Suprapubic skin (tissue), 4 donors: ENCODE measurements around the gene HMG20B. TPM values are rescaled to one million over a fixed set of nuclear protein-coding genes. Genes with fewer than 3 reads are reported as not detected.

ENCODE experiments used
- DNase-seq, 2 donors: peaks; one replicate each; pipeline ENCODE4 v3.0.0-alpha.2; 2019; ENCODE audit warnings: low spot score in 2 of 2
- H3K27ac ChIP-seq: fragments of 200-600 bp; sonication (generic); one replicate; pipeline ENCODE4 v1.5.1; 2019
- H3K27me3 ChIP-seq: fragments of 200-600 bp; sonication (generic); one replicate; pipeline ENCODE4 v1.5.1; 2019
- H3K36me3 ChIP-seq: fragments of 200-600 bp; sonication (generic); one replicate; pipeline ENCODE4 v1.5.1; 2019
- H3K4me1 ChIP-seq: fragments of 200-600 bp; sonication (generic); one replicate; pipeline ENCODE4 v1.5.1; 2019
- H3K4me3 ChIP-seq: fragments of 200-600 bp; sonication (generic); one replicate; pipeline ENCODE4 v1.5.1; 2019; ENCODE audit warnings: mild to moderate bottlenecking
- H3K9me3 ChIP-seq: fragments of 200-600 bp; sonication (generic); one replicate; pipeline ENCODE4 v1.5.1; 2019
- EP300 ChIP-seq: sonication (generic); formaldehyde crosslinking; IDR thresholded peaks from one replicate; pipeline ENCODE4 v1.6.1; 2017; ENCODE audit warnings: antibody characterized with exemption
- POLR2A ChIP-seq, 2 donors: fragments of 450-650 bp; IDR thresholded peaks; one replicate each; pipeline ENCODE4 v1.6.1; 2017; ENCODE audit warnings: antibody characterized with exemption in 2 of 2, mild to moderate bottlenecking in 2 of 2, moderate library complexity in 2 of 2
- POLR2AphosphoS5 ChIP-seq, 3 donors: sonication (generic); formaldehyde crosslinking; IDR thresholded peaks; one replicate each; pipeline ENCODE4 v1.6.1; 2017; ENCODE audit warnings: antibody characterized with exemption in 3 of 3
- WGBS: methylation state at CpG from one replicate; pipeline ENCODE4 v1.1.5; 2018; 5-methylcytosine and 5-hydroxymethylcytosine counted together
- total RNA-seq, 4 donors: library from RNA; depleted of rRNA; stranded (reverse); fragments of >200 nt; gene quantifications; one replicate each; pipeline ENCODE4 v1.1.0, GENCODE V29; 2016
- TF ChIP-seq, protein P1 (sequence below), 2 donors: fragments of 200-600 bp in 1 of 2; fragments of 450-650 bp in 1 of 2; sonication (generic) in 1 of 2; IDR thresholded peaks; one replicate each; pipeline ENCODE4 v1.5.1; 2016 to 2019; ENCODE audit warnings: antibody characterized with exemption in 2 of 2, mild to moderate bottlenecking in 1 of 2, moderate library complexity in 1 of 2

HMG20B gene
- total RNA-seq, 4 donors from 2014 or later, result 87.9 to 135 (median 118) TPM

DNA sequence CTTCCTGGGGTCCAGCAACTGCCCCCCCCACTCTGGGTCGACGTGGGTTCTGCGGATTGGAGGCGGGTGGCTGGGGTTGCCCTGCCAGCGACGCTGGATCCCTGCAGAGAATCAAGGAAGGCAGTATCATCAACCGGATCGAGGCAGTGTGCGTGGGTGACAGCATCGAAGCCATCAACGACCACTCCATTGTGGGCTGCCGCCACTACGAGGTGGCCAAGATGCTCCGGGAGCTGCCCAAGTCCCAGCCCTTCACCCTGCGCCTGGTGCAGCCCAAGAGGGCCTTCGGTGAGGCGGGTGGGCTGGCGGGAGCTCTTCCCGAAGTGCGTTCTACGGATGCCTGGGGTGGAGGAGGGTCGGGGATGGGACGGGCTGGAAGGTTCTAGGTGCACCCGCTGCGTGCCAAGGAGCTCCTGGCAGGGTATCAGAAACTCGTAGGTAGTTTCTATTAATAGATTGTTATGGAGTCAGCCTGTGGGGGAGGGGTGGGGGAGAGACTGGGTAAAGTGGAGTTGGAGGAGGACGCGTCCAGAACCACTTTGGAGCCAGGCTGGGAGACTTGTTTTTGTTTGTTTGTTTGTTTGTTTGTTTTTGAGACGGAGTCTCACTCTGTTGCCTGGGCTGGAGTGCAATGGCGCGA lies 14.1 kb downstream of the HMG20B start:
- no peak for TF ChIP-seq POLR2AphosphoS5 (IDR thresholded peaks at IDR 0.05)
- TF ChIP-seq, protein P1, sequence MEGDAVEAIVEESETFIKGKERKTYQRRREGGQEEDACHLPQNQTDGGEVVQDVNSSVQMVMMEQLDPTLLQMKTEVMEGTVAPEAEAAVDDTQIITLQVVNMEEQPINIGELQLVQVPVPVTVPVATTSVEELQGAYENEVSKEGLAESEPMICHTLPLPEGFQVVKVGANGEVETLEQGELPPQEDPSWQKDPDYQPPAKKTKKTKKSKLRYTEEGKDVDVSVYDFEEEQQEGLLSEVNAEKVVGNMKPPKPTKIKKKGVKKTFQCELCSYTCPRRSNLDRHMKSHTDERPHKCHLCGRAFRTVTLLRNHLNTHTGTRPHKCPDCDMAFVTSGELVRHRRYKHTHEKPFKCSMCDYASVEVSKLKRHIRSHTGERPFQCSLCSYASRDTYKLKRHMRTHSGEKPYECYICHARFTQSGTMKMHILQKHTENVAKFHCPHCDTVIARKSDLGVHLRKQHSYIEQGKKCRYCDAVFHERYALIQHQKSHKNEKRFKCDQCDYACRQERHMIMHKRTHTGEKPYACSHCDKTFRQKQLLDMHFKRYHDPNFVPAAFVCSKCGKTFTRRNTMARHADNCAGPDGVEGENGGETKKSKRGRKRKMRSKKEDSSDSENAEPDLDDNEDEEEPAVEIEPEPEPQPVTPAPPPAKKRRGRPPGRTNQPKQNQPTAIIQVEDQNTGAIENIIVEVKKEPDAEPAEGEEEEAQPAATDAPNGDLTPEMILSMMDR (IDR thresholded peaks at IDR 0.05), result no peak
- no peak for TF ChIP-seq POLR2A (IDR thresholded peaks at IDR 0.05)
- no peak for TF ChIP-seq EP300

DNA sequence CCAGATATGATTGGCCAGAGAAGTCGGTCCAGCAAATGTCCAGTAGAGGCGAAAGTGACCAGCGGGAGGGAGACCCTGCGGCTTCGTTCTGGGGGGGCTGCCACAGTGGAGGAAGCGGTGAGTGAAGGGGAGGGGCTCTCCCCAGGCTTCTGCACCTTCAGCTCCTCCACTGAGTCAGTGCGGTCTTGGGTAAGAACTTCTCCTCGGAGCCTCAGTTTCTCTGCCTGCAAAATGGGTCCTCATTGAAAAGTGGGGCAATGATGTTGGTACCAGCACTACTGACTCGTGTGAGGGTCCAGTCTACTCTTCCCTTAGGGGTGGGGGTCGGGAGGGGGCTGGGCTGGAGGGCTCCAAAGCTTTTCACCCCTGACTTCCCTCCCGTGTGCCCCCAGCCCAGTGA lies 16.7 kb downstream of the HMG20B start:
- no peaks in the 10 kb centered on the region for H3K9me3 ChIP-seq
- H3K4me3 ChIP-seq, result no peak overlapping the region
- peaks cover 21% of the 10 kb centered on the region for H3K4me1 ChIP-seq
- no peak overlapping the region for H3K27ac ChIP-seq
- 93% methylated on average over 8 of the region's 11 CpGs for WGBS
- TF ChIP-seq POLR2AphosphoS5 (IDR thresholded peaks at IDR 0.05) (no peak), EP300 (no peak), POLR2A (IDR thresholded peaks at IDR 0.05) (no peak)
- TF ChIP-seq, protein P1 (IDR thresholded peaks at IDR 0.05), result no peak
- no peak for DNase-seq
- H3K36me3 ChIP-seq, result no peaks in the 10 kb centered on the region
- peaks cover 22% of the 10 kb centered on the region for H3K27me3 ChIP-seq

More for the DNA sequence above, 14.1 kb downstream of the HMG20B start:
- H3K4me1 ChIP-seq, result peaks cover 21% of the 10 kb centered on the region
- H3K27me3 ChIP-seq, result peaks cover 25% of the 10 kb centered on the region
- H3K4me3 ChIP-seq, result no peak overlapping the region
- H3K36me3 ChIP-seq, result no peaks in the 10 kb centered on the region
- no peaks in the 10 kb centered on the region for H3K9me3 ChIP-seq
- H3K27ac ChIP-seq, result no peak overlapping the region
- DNase-seq, result no peak
- WGBS, result 55% methylated on average over 15 of the region's 31 CpGs

DNA sequence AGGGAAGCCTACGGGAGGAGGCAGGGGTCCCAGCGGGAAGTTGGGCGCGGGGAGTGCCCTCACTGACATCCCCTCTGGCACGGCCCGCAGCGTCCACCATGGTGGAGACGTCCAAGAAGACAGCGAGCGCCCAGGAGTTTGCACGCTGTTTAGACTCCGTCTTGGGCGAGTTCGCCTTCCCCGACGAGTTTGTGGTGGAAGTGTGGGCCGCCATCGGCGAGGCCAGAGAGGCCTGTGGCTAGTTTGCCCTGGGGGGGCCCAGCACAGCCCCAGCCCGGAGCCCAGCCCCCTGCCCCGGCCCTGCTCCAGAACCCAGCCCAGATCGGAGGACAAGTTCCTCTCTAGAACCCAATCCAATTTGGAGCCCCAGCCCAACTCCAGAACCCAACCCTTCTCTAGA lies 17.2 kb downstream of the HMG20B start:
- WGBS, result 92% methylated on average over 11 of the region's 22 CpGs
- TF ChIP-seq EP300 (no peak), POLR2AphosphoS5 (IDR thresholded peaks at IDR 0.05) (no peak), POLR2A (IDR thresholded peaks at IDR 0.05) (no peak)
- TF ChIP-seq, protein P1 (IDR thresholded peaks at IDR 0.05), result no peak
- Histone ChIP-seq H3K4me1 (peaks cover 21% of the 10 kb centered on the region), H3K27ac (no peak overlapping the region), H3K4me3 (no peak overlapping the region), H3K9me3 (no peaks in the 10 kb centered on the region), H3K36me3 (no peaks in the 10 kb centered on the region), H3K27me3 (peaks cover 20% of the 10 kb centered on the region)
- DNase-seq, result no peak

DNA sequence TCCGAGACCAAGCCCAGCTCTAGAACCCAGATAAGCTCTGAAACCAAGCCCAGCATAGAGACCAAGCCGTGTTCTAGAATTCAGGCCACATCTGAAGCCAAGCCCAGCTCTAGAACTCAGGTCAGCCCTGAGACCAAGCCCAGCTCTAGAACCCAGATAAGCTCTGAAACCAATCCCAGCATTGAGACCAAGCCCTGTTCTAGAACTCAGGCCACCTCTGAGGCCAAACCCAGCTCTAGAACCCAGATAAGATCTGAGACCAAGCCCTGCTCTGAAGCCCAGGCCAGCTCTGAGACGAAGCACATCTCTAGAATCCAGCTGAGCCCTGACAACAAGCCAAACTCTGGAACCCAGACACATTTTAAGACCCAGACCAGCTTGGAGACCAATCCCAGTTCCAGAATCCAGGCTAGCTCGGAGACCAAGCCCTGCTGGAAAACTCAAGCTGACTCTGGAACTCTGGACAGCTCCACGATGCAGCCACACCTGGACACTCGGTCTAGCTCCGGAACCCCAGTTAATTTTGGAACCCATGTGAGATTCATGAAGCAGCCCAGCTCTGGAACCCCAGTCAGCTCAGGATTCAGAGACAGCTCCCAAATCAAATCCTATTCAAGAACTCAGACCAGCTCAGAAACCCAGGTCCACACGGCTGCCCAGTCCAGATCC lies 18.4 kb downstream of the HMG20B start:
- 88% methylated on average over 6 of the region's 8 CpGs for WGBS
- no peak overlapping the region for H3K27ac ChIP-seq

More for the DNA sequence above, 18.4 kb downstream of the HMG20B start:
- Histone ChIP-seq H3K27me3 (peaks cover 9% of the 10 kb centered on the region), H3K9me3 (no peaks in the 10 kb centered on the region), H3K4me3 (no peak overlapping the region), H3K4me1 (peaks cover 11% of the 10 kb centered on the region), H3K36me3 (no peaks in the 10 kb centered on the region)
- DNase-seq, result no peak
- TF ChIP-seq POLR2AphosphoS5 (IDR thresholded peaks at IDR 0.05) (no peak), EP300 (no peak), POLR2A (IDR thresholded peaks at IDR 0.05) (no peak)
- TF ChIP-seq, protein P1 (IDR thresholded peaks at IDR 0.05), result no peak
